ENCODE measurements around the gene BRCA2.

The BRCA2 gene

GRCh38 chr13:32390484-32390883, 75.2 kb downstream of the BRCA2 start:
- TF ChIP-seq CTCF (conservative IDR thresholded peaks at IDR 0.05; ENCODE audit: low read length) (no peak), EZH2phosphoT487 (IDR thresholded peaks at IDR 0.05; ENCODE audit: borderline replicate concordance) (no peak)
- Histone ChIP-seq H3K9ac (ENCODE audit: low read depth, low read length, poor library complexity, severe bottlenecking) (no peak overlapping the region), H3K79me2 (ENCODE audit: insufficient read depth, low read length) (no peaks in the 10 kb centered on the region), H4K20me1 (ENCODE audit: insufficient read depth, low read length, poor library complexity, severe bottlenecking) (no peaks in the 10 kb centered on the region), H3K4me2 (ENCODE audit: low read depth, low read length, poor library complexity, severe bottlenecking) (no peak overlapping the region), H3K9me3 (ENCODE audit: insufficient read depth, low read depth, low read length) (no peaks in the 10 kb centered on the region), H3K27me3 (ENCODE audit: insufficient read depth, low read length, poor library complexity, severe bottlenecking) (no peaks in the 10 kb centered on the region), H3F3A (ENCODE audit: low read depth) (no peaks in the 10 kb centered on the region), H3K36me3 (ENCODE audit: insufficient read depth, low read length) (peaks cover 19% of the 10 kb centered on the region; the same call in 1 of the 2 replicates), H3K4me3 (ENCODE audit: low read length, poor library complexity, severe bottlenecking) (no peak overlapping the region), H3K4me1 (ENCODE audit: insufficient read depth, low read length, poor library complexity, severe bottlenecking) (peaks cover 14% of the 10 kb centered on the region), H2AFZ (ENCODE audit: low read length) (no peak overlapping the region), H3K9me2 (replicated peaks; ENCODE audit: low read depth, low read length) (no peaks in the 10 kb centered on the region)

GRCh38 chr13:32391101-32391619, 75.9 kb downstream of the BRCA2 start:
- no peaks in the 10 kb centered on the region for H3K79me2 ChIP-seq (ENCODE audit: insufficient read depth, low read length)
- H3K4me3 ChIP-seq (ENCODE audit: low read length, poor library complexity, severe bottlenecking): no peak overlapping the region
- H3K9me2 ChIP-seq (replicated peaks; ENCODE audit: low read depth, low read length): no peaks in the 10 kb centered on the region
- H4K20me1 ChIP-seq (ENCODE audit: insufficient read depth, low read length, poor library complexity, severe bottlenecking): no peaks in the 10 kb centered on the region
- H3K27me3 ChIP-seq (ENCODE audit: insufficient read depth, low read length, poor library complexity, severe bottlenecking): no peaks in the 10 kb centered on the region
- H3K36me3 ChIP-seq (ENCODE audit: insufficient read depth, low read length): peaks cover 16% of the 10 kb centered on the region; the same call in 1 of the 2 replicates
- H2AFZ ChIP-seq (ENCODE audit: low read length): no peak overlapping the region
- no peaks in the 10 kb centered on the region for H3K9me3 ChIP-seq (ENCODE audit: insufficient read depth, low read depth, low read length)
- TF ChIP-seq CTCF (conservative IDR thresholded peaks at IDR 0.05; ENCODE audit: low read length) (no peak), EZH2phosphoT487 (IDR thresholded peaks at IDR 0.05; ENCODE audit: borderline replicate concordance) (no peak)
- H3F3A ChIP-seq (ENCODE audit: low read depth): no peaks in the 10 kb centered on the region
- H3K9ac ChIP-seq (ENCODE audit: low read depth, low read length, poor library complexity, severe bottlenecking): no peak overlapping the region
- peaks cover 14% of the 10 kb centered on the region for H3K4me1 ChIP-seq (ENCODE audit: insufficient read depth, low read length, poor library complexity, severe bottlenecking)
- no peak overlapping the region for H3K4me2 ChIP-seq (ENCODE audit: low read depth, low read length, poor library complexity, severe bottlenecking)

GRCh38 chr13:32403108-32403507, 87.8 kb downstream of the BRCA2 start:
- no peaks in the 10 kb centered on the region for H3K9me2 ChIP-seq (replicated peaks; ENCODE audit: low read depth, low read length)
- no peak overlapping the region for H2AFZ ChIP-seq (ENCODE audit: low read length)
- no peaks in the 10 kb centered on the region for H3K9me3 ChIP-seq (ENCODE audit: insufficient read depth, low read depth, low read length)
- no peaks in the 10 kb centered on the region for H3K27me3 ChIP-seq (ENCODE audit: insufficient read depth, low read length, poor library complexity, severe bottlenecking)
- no peaks in the 10 kb centered on the region for H3K4me1 ChIP-seq (ENCODE audit: insufficient read depth, low read length, poor library complexity, severe bottlenecking)
- no peaks in the 10 kb centered on the region for H4K20me1 ChIP-seq (ENCODE audit: insufficient read depth, low read length, poor library complexity, severe bottlenecking)
- no peak overlapping the region for H3K9ac ChIP-seq (ENCODE audit: low read depth, low read length, poor library complexity, severe bottlenecking)
- H3K4me3 ChIP-seq (ENCODE audit: low read length, poor library complexity, severe bottlenecking): no peak overlapping the region
- no peak for TF ChIP-seq EZH2phosphoT487 (IDR thresholded peaks at IDR 0.05; ENCODE audit: borderline replicate concordance)
- no peak for TF ChIP-seq CTCF (conservative IDR thresholded peaks at IDR 0.05; ENCODE audit: low read length)
- H3K4me2 ChIP-seq (ENCODE audit: low read depth, low read length, poor library complexity, severe bottlenecking): no peak overlapping the region
- H3K36me3 ChIP-seq (ENCODE audit: insufficient read depth, low read length): peaks cover 48% of the 10 kb centered on the region
- H3K79me2 ChIP-seq (ENCODE audit: insufficient read depth, low read length): no peaks in the 10 kb centered on the region
- H3F3A ChIP-seq (ENCODE audit: low read depth): no peaks in the 10 kb centered on the region
